A549 (cell line): ENCODE measurements around the gene PLPPR3.

ENCODE experiments used
- CHD2 ChIP-seq: fragments of 150-350 bp; IDR thresholded peaks from 2 replicates; pipeline ENCODE4 v1.6.1; 2014; ENCODE audit warnings: low read length; ENCODE audit not compliant: partially characterized antibody
- CTCF ChIP-seq: fragments of >200 bp; sonication (Bioruptor Twin); formaldehyde crosslinking; IDR thresholded peaks from 3 replicates; pipeline ENCODE4 v1.5.1; 2016
- EP300 ChIP-seq, 2 experiments: fragments of >200 bp; sonication (Bioruptor Twin); formaldehyde crosslinking; IDR thresholded peaks; 2 replicates in 1 of 2; 3 replicates in 1 of 2; pipeline ENCODE4 v1.6.1; 2016 to 2017
- GATA3 ChIP-seq: IDR thresholded peaks from 2 replicates; pipeline ENCODE4 v1.6.1; 2012; ENCODE audit warnings: borderline replicate concordance
- MYC ChIP-seq: IDR thresholded peaks from 2 replicates; pipeline ENCODE4 v1.6.1; 2012; ENCODE audit warnings: mild to moderate bottlenecking, inconsistent platforms, low read length, improper control_type of control experiment, borderline replicate concordance
- PBX3 ChIP-seq: IDR thresholded peaks from 2 replicates; pipeline ENCODE4 v1.6.1; 2012
- POLR2A ChIP-seq: IDR thresholded peaks from 2 replicates; pipeline ENCODE4 v1.6.1; 2012; ENCODE audit warnings: mild to moderate bottlenecking, low read length
- RAD21 ChIP-seq, 2 experiments: fragments of >200 bp in 1 of 2; sonication (Bioruptor Twin) in 1 of 2; formaldehyde crosslinking in 1 of 2; IDR thresholded peaks in 1 of 2; conservative IDR thresholded peaks in 1 of 2; 2 replicates in 1 of 2; 3 replicates in 1 of 2; pipeline ENCODE4 v1.6.1; 2012 to 2018; ENCODE audit warnings: inconsistent platforms in 1 of 2
- REST ChIP-seq: fragments of 200-600 bp; sonication (generic); IDR thresholded peaks from 2 replicates; pipeline ENCODE4 v1.6.1; 2016; ENCODE audit warnings: antibody characterized with exemption, mild to moderate bottlenecking, moderate library complexity
- SMC3 ChIP-seq: fragments of >200 bp; sonication (Bioruptor Twin); formaldehyde crosslinking; IDR thresholded peaks from 3 replicates; pipeline ENCODE4 v1.6.1; 2018; ENCODE audit warnings: inconsistent platforms
- SREBF2 ChIP-seq: fragments of 450-650 bp; IDR thresholded peaks from 2 replicates; pipeline ENCODE4 v1.6.1; 2014; ENCODE audit warnings: mild to moderate bottlenecking, moderate library complexity
- USF2 ChIP-seq: fragments of 450-650 bp; IDR thresholded peaks from 2 replicates; pipeline ENCODE4 v1.6.1; 2014; ENCODE audit warnings: antibody characterized with exemption
- ZC3H11A ChIP-seq: fragments of 450-650 bp; IDR thresholded peaks from 2 replicates; pipeline ENCODE4 v1.6.1; 2014; ENCODE audit warnings: antibody characterized with exemption, mild to moderate bottlenecking

- no peak for TF ChIP-seq CTCF
- no peak for TF ChIP-seq POLR2A
- no peak for TF ChIP-seq RAD21 (conservative IDR thresholded peaks at IDR 0.05 in 1 of 2, IDR thresholded peaks at IDR 0.05 in 1 of 2)
- no peak for TF ChIP-seq USF2
- no peak for TF ChIP-seq MYC
- TF ChIP-seq ZC3H11A = no peak
- no peak for TF ChIP-seq CHD2
- no peak for TF ChIP-seq REST
- no peak for TF ChIP-seq PBX3
- TF ChIP-seq SREBF2 = no peak
- no peak for TF ChIP-seq SMC3
- no peak for TF ChIP-seq GATA3
- TF ChIP-seq EP300 (IDR thresholded peaks at IDR 0.05) = no peak
Measured at GRCh38 chr19:805166-805551, 16.6 kb downstream of the PLPPR3 start.
